ENCODE results near the gene CIRBP. TPM values are rescaled to one million over a fixed set of nuclear protein-coding genes. Genes with fewer than 3 reads are reported as not detected.

The CIRBP gene
- total and polyA plus RNA-seq, 9 of the 15 experiments (the other 6 are each of a cell fraction or from before 2014, with no cell fraction given), result 20.5 to 327 (median 176) TPM

GRCh38 chr19:1247748-1248138, 21.4 kb upstream of the CIRBP start:
- POLR2A ChIA-PET, result interaction anchor here (1.0 to 1.5 kb wide), 3 partner anchors 19 to 165 kb away, joined by 3 to 14 read pairs (median 4); partner anchors contain the start of gene CIRBP
- ATAC-seq (no peak), DNase-seq (ENCODE audit: extremely low read depth in 1 of 4, low spot score in 3 of 4) (no peak), FAIRE-seq (no peak)
- Histone ChIP-seq H3K27me3 (ENCODE audit: control insufficient read depth in 2 of 2, insufficient read depth in 2 of 2, low read length in 2 of 2) (no peaks in the 10 kb centered on the region), H3K9ac (ENCODE audit: insufficient read depth in 1 of 2, low read depth in 2 of 2, low read length in 2 of 2) (peak overlapping the region; percentile 79 to 89), H3K79me2 (ENCODE audit: control insufficient read depth, insufficient read depth, low read length) (peaks cover 62% of the 10 kb centered on the region), H3K9me1 (ENCODE audit: control insufficient read depth, insufficient read depth, low read length) (peaks cover 4% of the 10 kb centered on the region), H3K9me3 (replicated peaks; ENCODE audit: control insufficient read depth, insufficient read depth, low read depth, low read length) (no peaks in the 10 kb centered on the region), H3K36me3 (ENCODE audit: control insufficient read depth, insufficient read depth, low read length) (peaks cover 54% of the 10 kb centered on the region; the same call in 2 of the 3 replicates), H3K4me2 (ENCODE audit: insufficient read depth, low read length) (peak overlapping the region; percentile 73), H4K20me1 (replicated peaks; ENCODE audit: control insufficient read depth, insufficient read depth, low read length) (0 out of 2 replicates have a peak, but pooled peaks cover 5% of the 10 kb centered on the region), H2AFZ (ENCODE audit: low read depth, low read length) (peak overlapping the region; percentile 90; the same call in 1 of the 2 replicates), H3K27ac (ENCODE audit: extremely low read depth, low read depth, low read length) (peak overlapping the region; percentile 99), H3K4me3 (peak overlapping the region; percentile 82), H3K4me1 (replicated peaks in 1 of 2; ENCODE audit: control insufficient read depth in 2 of 2, insufficient read depth in 2 of 2, low read length in 2 of 2) (peaks cover 41 to 95% of the 10 kb centered on the region in 2 experiments)
- 26% methylated on average over 8 of the region's 8 CpGs for WGBS (ENCODE audit: insufficient coverage, low coverage, missing lambda C conversion rate)
- no TSS peak for BruUV-seq (replicated peaks)
- CTCF ChIA-PET (ENCODE audit: low intra/inter-chr PET ratio), result interaction anchor here (2.0 kb wide), 1 partner anchor 19 kb away, joined by 11 read pairs; no protein-coding TSS in a partner anchor
- intact Hi-C loops (cut with micrococcal nuclease), result loop anchor here (1.0 kb wide), 1 partner anchor 22 kb away; the partner anchor contains the start of gene CIRBP
- in situ Hi-C loops (cut with MboI), result loop anchor here (25.0 kb wide), 1 partner anchor 485 kb away; the partner anchor contains the start of gene MISP
- TF ChIP-seq ZBTB43 (CRISPR knock-in tag; IDR thresholded peaks at IDR 0.05) (no peak), ZBTB9 (CRISPR knock-in tag; IDR thresholded peaks at IDR 0.05) (0 out of 2 replicates have a peak, but pooled peaks have one; percentile 25), NR3C1 (CRISPR knock-in tag; IDR thresholded peaks at IDR 0.05) (no peak), ZNF41 (CRISPR knock-in tag; conservative IDR thresholded peaks at IDR 0.05) (no peak), MYC (IDR thresholded peaks at IDR 0.05; ENCODE audit: low read depth, low read length) (no peak), MYC (CRISPR knock-in tag; IDR thresholded peaks at IDR 0.05; ENCODE audit: borderline replicate concordance, low read depth) (no peak), BCOR (IDR thresholded peaks at IDR 0.05) (peak; percentile 99), NFXL1 (CRISPR knock-in tag; IDR thresholded peaks at IDR 0.05) (no peak), ZNF444 (CRISPR knock-in tag; IDR thresholded peaks at IDR 0.05) (no peak), ZNF766 (CRISPR knock-in tag; conservative IDR thresholded peaks at IDR 0.05) (no peak), ZNF165 (CRISPR knock-in tag; IDR thresholded peaks at IDR 0.05; ENCODE audit: borderline replicate concordance) (no peak), ZNF398 (CRISPR knock-in tag; IDR thresholded peaks at IDR 0.05) (no peak), FIP1L1 (IDR thresholded peaks at IDR 0.05; ENCODE audit: low read depth, low read length, poor library complexity, severe bottlenecking) (no peak), RFX5 (IDR thresholded peaks at IDR 0.05; ENCODE audit: low read depth, low read length) (no peak), ARHGAP35 (IDR thresholded peaks at IDR 0.05; ENCODE audit: partially characterized antibody) (no peak), ZNF280B (CRISPR knock-in tag; IDR thresholded peaks at IDR 0.05) (no peak), ZNF3 (CRISPR knock-in tag; IDR thresholded peaks at IDR 0.05) (no peak), PTBP1 (IDR thresholded peaks at IDR 0.05; ENCODE audit: low read depth, low read length) (0 out of 2 replicates have a peak, but pooled peaks have one; percentile 61)

All from K562 (cell line).